ENCODE results near the gene IFNL3.
A peak's percentile ranks its signal among the peaks of the same experiment; 100 is the strongest.
"Not testable (repeated sequence)": the region's sequence is repeated elsewhere in the genome, so short reads cannot be mapped to it uniquely, and the experiment has no call there.

The IFNL3 gene

GRCh38 chr19:39244410-39245100 lies at the start of gene IFNL3:
Gene IFNL3, minus strand, starts transcription at chr19:39245006. Its CDS starts 39 bp downstream, at chr19:39244967.
- CTCF ChIA-PET, DNase-seq, H3K36me3 Mint-ChIP-seq, H3K4me1 Mint-ChIP-seq, H3K9me3 Mint-ChIP-seq, H3K4me3 Mint-ChIP-seq, H3K27ac Mint-ChIP-seq: not testable (repeated sequence)
- peaks cover 42% of the 10 kb centered on the region for H3K27me3 Mint-ChIP-seq

GRCh38 chr19:39293394-39293793 lies 48.6 kb upstream of the IFNL3 start:
- Mint-ChIP-seq H3K4me3 (no peak overlapping the region), H3K36me3 (no peaks in the 10 kb centered on the region), H3K9me3 (no peaks in the 10 kb centered on the region), H3K27ac (no peak overlapping the region), H3K4me1 (peaks cover 22% of the 10 kb centered on the region), H3K27me3 (peaks cover 44% of the 10 kb centered on the region)
- DNase-seq: no peak
- CTCF ChIA-PET: no interaction called here

- H3K4me3 Mint-ChIP-seq: no peak overlapping the region
Observed at GRCh38 chr19:39284032-39284431, 39.2 kb upstream of the IFNL3 start.

GRCh38 chr19:39282021-39282420 lies 37.2 kb upstream of the IFNL3 start:
- Mint-ChIP-seq H3K36me3 (no peaks in the 10 kb centered on the region), H3K4me3 (no peak overlapping the region), H3K27me3 (peaks cover 33% of the 10 kb centered on the region), H3K27ac (no peak overlapping the region), H3K4me1 (no peaks in the 10 kb centered on the region), H3K9me3 (no peaks in the 10 kb centered on the region)
- CTCF ChIA-PET: no interaction called here
- no peak for DNase-seq

More at GRCh38 chr19:39284032-39284431, 39.2 kb upstream of the IFNL3 start:
- Mint-ChIP-seq H3K27me3 (peaks cover 43% of the 10 kb centered on the region), H3K4me1 (no peaks in the 10 kb centered on the region), H3K9me3 (no peaks in the 10 kb centered on the region), H3K27ac (no peak overlapping the region), H3K36me3 (no peaks in the 10 kb centered on the region)
- no peak for DNase-seq
- CTCF ChIA-PET: no interaction called here

GRCh38 chr19:39277598-39277997 lies 32.8 kb upstream of the IFNL3 start:
- H3K27ac Mint-ChIP-seq: peak overlapping the region; percentile 38
- CTCF ChIA-PET: no interaction called here
- no peak overlapping the region for H3K4me3 Mint-ChIP-seq
- H3K27me3 Mint-ChIP-seq: peaks cover 19% of the 10 kb centered on the region
- no peaks in the 10 kb centered on the region for H3K4me1 Mint-ChIP-seq
- H3K9me3 Mint-ChIP-seq: no peaks in the 10 kb centered on the region
- no peaks in the 10 kb centered on the region for H3K36me3 Mint-ChIP-seq
- DNase-seq: no peak

- no peaks in the 10 kb centered on the region for H3K9me3 Mint-ChIP-seq
- H3K4me3 Mint-ChIP-seq: no peak overlapping the region
- DNase-seq: no peak
- H3K27ac Mint-ChIP-seq: no peak overlapping the region
- H3K4me1 Mint-ChIP-seq: no peaks in the 10 kb centered on the region
- CTCF ChIA-PET: no interaction called here
- H3K27me3 Mint-ChIP-seq: peaks cover 17% of the 10 kb centered on the region
- no peaks in the 10 kb centered on the region for H3K36me3 Mint-ChIP-seq
Observed at GRCh38 chr19:39276740-39277139, 31.9 kb upstream of the IFNL3 start.

- Mint-ChIP-seq H3K4me3 (no peak overlapping the region), H3K27ac (no peak overlapping the region), H3K27me3 (peaks cover 18% of the 10 kb centered on the region), H3K9me3 (no peaks in the 10 kb centered on the region), H3K4me1 (no peaks in the 10 kb centered on the region), H3K36me3 (no peaks in the 10 kb centered on the region)
- CTCF ChIA-PET: no interaction called here
- DNase-seq: no peak
Observed at GRCh38 chr19:39275578-39275977, 30.8 kb upstream of the IFNL3 start.

- not testable (repeated sequence) for H3K4me1 Mint-ChIP-seq, H3K4me3 Mint-ChIP-seq, DNase-seq, H3K27ac Mint-ChIP-seq, H3K36me3 Mint-ChIP-seq, H3K9me3 Mint-ChIP-seq
- CTCF ChIA-PET: interaction anchor here (0.7 kb wide), 1 partner anchor 41 kb away, joined by 3 read pairs; no protein-coding TSS in a partner anchor
- peaks cover 35% of the 10 kb centered on the region for H3K27me3 Mint-ChIP-seq
Observed at GRCh38 chr19:39273859-39274258, 29.1 kb upstream of the IFNL3 start.

GRCh38 chr19:39270036-39270871 lies 25.4 kb upstream of the IFNL3 start:
- Mint-ChIP-seq H3K36me3 (no peaks in the 10 kb centered on the region), H3K9me3 (no peaks in the 10 kb centered on the region), H3K27me3 (peaks cover 53% of the 10 kb centered on the region), H3K27ac (peak overlapping the region; percentile 35), H3K4me1 (no peaks in the 10 kb centered on the region), H3K4me3 (no peak overlapping the region)
- CTCF ChIA-PET: interaction anchor here (1.2 kb wide), 1 partner anchor 57 kb away, joined by 5 read pairs; no protein-coding TSS in a partner anchor
- DNase-seq: no peak

GRCh38 chr19:39269369-39269768 lies 24.6 kb upstream of the IFNL3 start:
- DNase-seq, CTCF ChIA-PET, H3K27ac Mint-ChIP-seq, H3K36me3 Mint-ChIP-seq, H3K9me3 Mint-ChIP-seq, H3K4me3 Mint-ChIP-seq, H3K4me1 Mint-ChIP-seq: not testable (repeated sequence)
- peaks cover 62% of the 10 kb centered on the region for H3K27me3 Mint-ChIP-seq

- H3K27ac Mint-ChIP-seq, H3K4me3 Mint-ChIP-seq, H3K36me3 Mint-ChIP-seq, DNase-seq, H3K9me3 Mint-ChIP-seq, H3K4me1 Mint-ChIP-seq, CTCF ChIA-PET: not testable (repeated sequence)
- peaks cover 69% of the 10 kb centered on the region for H3K27me3 Mint-ChIP-seq
Observed at GRCh38 chr19:39268531-39269223, 23.9 kb upstream of the IFNL3 start.

- DNase-seq, H3K27ac Mint-ChIP-seq, CTCF ChIA-PET, H3K4me1 Mint-ChIP-seq, H3K9me3 Mint-ChIP-seq, H3K4me3 Mint-ChIP-seq, H3K36me3 Mint-ChIP-seq: not testable (repeated sequence)
- H3K27me3 Mint-ChIP-seq: peaks cover 75% of the 10 kb centered on the region
Observed at GRCh38 chr19:39268085-39268484, 23.3 kb upstream of the IFNL3 start, which contains the start of gene IFNL2. Gene IFNL2, plus strand, starts transcription at chr19:39268396. Its CDS starts 173 bp downstream, at chr19:39268569.

GRCh38 chr19:39265321-39265916 lies 20.6 kb upstream of the IFNL3 start:
- H3K27me3 Mint-ChIP-seq: peaks cover 78% of the 10 kb centered on the region
- H3K36me3 Mint-ChIP-seq: no peaks in the 10 kb centered on the region
- H3K4me3 Mint-ChIP-seq: no peak overlapping the region
- CTCF ChIA-PET: no interaction called here
- DNase-seq: no peak
- H3K27ac Mint-ChIP-seq: no peak overlapping the region
- no peaks in the 10 kb centered on the region for H3K4me1 Mint-ChIP-seq
- H3K9me3 Mint-ChIP-seq: no peaks in the 10 kb centered on the region

Data from activated naive CD4-positive, alpha-beta T cell treated with anti-CD3 and anti-CD28 coated beads, Interleukin-2, amount 10 ng/mL, durations not matched to agents 7 days and 5 days (primary cell).